ENCODE measurements around the gene ADD1.
"Not testable (repeated sequence)": the region's sequence is repeated elsewhere in the genome, so short reads cannot be mapped to it uniquely, and the experiment has no call there.

- not testable (repeated sequence) for TF ChIP-seq CTCF (conservative IDR thresholded peaks at IDR 0.05 in 1 of 2, IDR thresholded peaks at IDR 0.05 in 1 of 2; ENCODE audit: low read depth in 1 of 2, low read length in 2 of 2); EZH2 (IDR thresholded peaks at IDR 0.05; ENCODE audit: low read length, missing control alignments)
These were observed 102.3 kb downstream of the ADD1 start for GRCh38 chr4:2945619-2946604.

All from fibroblast of lung (primary cell).